ENCODE measurements around the gene RPS6KA6.
"Not testable (repeated sequence)": the region's sequence is repeated elsewhere in the genome, so short reads cannot be mapped to it uniquely, and the experiment has no call there.

GRCh38 chrX:84079479-84080197, 108.4 kb downstream of the RPS6KA6 start:
- not testable (repeated sequence) for TF ChIP-seq BHLHE40 (IDR thresholded peaks at IDR 0.05; ENCODE audit: borderline replicate concordance); FOXA1 (IDR thresholded peaks at IDR 0.05)

Data from HEK293T (cell line).